ENCODE data around the gene WNT6.

DNA sequence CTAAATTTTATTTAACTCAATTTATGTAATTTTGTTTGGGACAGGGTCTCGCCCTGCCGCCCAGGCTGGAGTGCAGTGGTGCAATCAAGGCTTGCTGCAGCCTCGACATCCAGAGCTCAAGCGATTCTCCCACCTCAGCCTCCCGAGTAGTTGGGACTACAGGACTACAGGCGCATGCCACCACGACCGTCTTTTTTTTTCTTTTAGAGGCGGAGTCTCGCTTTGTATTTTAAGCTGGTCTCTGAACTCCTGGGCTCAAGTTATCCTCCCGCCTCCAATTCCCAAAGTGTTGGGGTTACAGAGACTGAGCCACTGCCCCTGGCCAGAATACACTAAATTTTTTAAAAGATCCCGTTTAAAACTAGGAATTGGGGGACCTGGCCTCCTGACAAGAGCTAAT lies 39.5 kb downstream of the WNT6 start:
- TF ChIP-seq CBX5 (IDR thresholded peaks at IDR 0.05; ENCODE audit: low read depth) = no peak
- no peak for TF ChIP-seq POLR2AphosphoS5 (IDR thresholded peaks at IDR 0.05; ENCODE audit: low read length)
- TF ChIP-seq WRNIP1 (IDR thresholded peaks at IDR 0.05; ENCODE audit: borderline replicate concordance, low read depth, low read length) = no peak
- no peak for TF ChIP-seq HDAC2 (IDR thresholded peaks at IDR 0.05)
- TF ChIP-seq SIN3A (IDR thresholded peaks at IDR 0.05; ENCODE audit: low read depth, low read length) = no peak
- no peak for TF ChIP-seq MEF2A (IDR thresholded peaks at IDR 0.05; ENCODE audit: insufficient read depth, low read depth, low read length)
- TF ChIP-seq TCF3 (IDR thresholded peaks at IDR 0.05; ENCODE audit: borderline replicate concordance, insufficient read depth, low read depth, low read length) = no peak
- TF ChIP-seq SRF (IDR thresholded peaks at IDR 0.05; ENCODE audit: low read depth in 2 of 2, low read length in 2 of 2) = no peak
- TF ChIP-seq, protein P1, sequence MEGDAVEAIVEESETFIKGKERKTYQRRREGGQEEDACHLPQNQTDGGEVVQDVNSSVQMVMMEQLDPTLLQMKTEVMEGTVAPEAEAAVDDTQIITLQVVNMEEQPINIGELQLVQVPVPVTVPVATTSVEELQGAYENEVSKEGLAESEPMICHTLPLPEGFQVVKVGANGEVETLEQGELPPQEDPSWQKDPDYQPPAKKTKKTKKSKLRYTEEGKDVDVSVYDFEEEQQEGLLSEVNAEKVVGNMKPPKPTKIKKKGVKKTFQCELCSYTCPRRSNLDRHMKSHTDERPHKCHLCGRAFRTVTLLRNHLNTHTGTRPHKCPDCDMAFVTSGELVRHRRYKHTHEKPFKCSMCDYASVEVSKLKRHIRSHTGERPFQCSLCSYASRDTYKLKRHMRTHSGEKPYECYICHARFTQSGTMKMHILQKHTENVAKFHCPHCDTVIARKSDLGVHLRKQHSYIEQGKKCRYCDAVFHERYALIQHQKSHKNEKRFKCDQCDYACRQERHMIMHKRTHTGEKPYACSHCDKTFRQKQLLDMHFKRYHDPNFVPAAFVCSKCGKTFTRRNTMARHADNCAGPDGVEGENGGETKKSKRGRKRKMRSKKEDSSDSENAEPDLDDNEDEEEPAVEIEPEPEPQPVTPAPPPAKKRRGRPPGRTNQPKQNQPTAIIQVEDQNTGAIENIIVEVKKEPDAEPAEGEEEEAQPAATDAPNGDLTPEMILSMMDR (IDR thresholded peaks at IDR 0.05 in 2 of 3, conservative IDR thresholded peaks at IDR 0.05 in 1 of 3; ENCODE audit: control insufficient read depth in 2 of 3, extremely low read depth in 1 of 3, insufficient read depth in 1 of 3, low read depth in 3 of 3, low read length in 3 of 3) = no peak
- TF ChIP-seq CBX3 (IDR thresholded peaks at IDR 0.05; ENCODE audit: borderline replicate concordance, low read depth) = no peak
